GM18861 (cell line): ENCODE data around the gene METTL17.
"Not testable (repeated sequence)": the region's sequence is repeated elsewhere in the genome, so short reads cannot be mapped to it uniquely, and the experiment has no call there.

Experiments used
- ATAC-seq: cut with Tn5 transposase; IDR thresholded peaks from one replicate; pipeline ENCODE4 v1.9.1; 2021; ENCODE audit not compliant: unreplicated experiment

METTL17 gene

GRCh38 chr14:20996521-20996920 lies 6.7 kb downstream of the METTL17 start:
- ATAC-seq: no peak

GRCh38 chr14:20997115-20997514 lies 7.3 kb downstream of the METTL17 start:
- no peak for ATAC-seq

- no peak for ATAC-seq
These were observed 7.8 kb downstream of the METTL17 start for GRCh38 chr14:20997564-20997963.

GRCh38 chr14:20998139-20998538 lies 8.4 kb downstream of the METTL17 start:
- ATAC-seq: no peak

- ATAC-seq: no peak
These were observed 9.0 kb downstream of the METTL17 start, which contains the start of gene SLC39A2 for GRCh38 chr14:20998674-20999366. TSS of gene SLC39A2 (plus strand) at chr14:20999293. CDS start at chr14:20999447, 154 bp downstream.

GRCh38 chr14:20999591-20999990 lies 9.8 kb downstream of the METTL17 start:
- no peak for ATAC-seq

GRCh38 chr14:21001218-21001617 lies 11.4 kb downstream of the METTL17 start:
- no peak for ATAC-seq

- no peak for ATAC-seq
These were observed 14.1 kb downstream of the METTL17 start for GRCh38 chr14:21003788-21004346.

- ATAC-seq: not testable (repeated sequence)
These were observed 19.9 kb downstream of the METTL17 start for GRCh38 chr14:21009721-21010120.

- ATAC-seq: no peak
These were observed 21.4 kb downstream of the METTL17 start for GRCh38 chr14:21011136-21011535.

GRCh38 chr14:21014761-21015190 lies 25.0 kb downstream of the METTL17 start:
- ATAC-seq: no peak

- ATAC-seq: no peak
These were observed 25.5 kb downstream of the METTL17 start for GRCh38 chr14:21015312-21015711.

- no peak for ATAC-seq
These were observed 26.8 kb downstream of the METTL17 start for GRCh38 chr14:21016413-21017190.

- no peak for ATAC-seq
These were observed 27.9 kb downstream of the METTL17 start for GRCh38 chr14:21017528-21018245.

- no peak for ATAC-seq
These were observed 28.5 kb downstream of the METTL17 start for GRCh38 chr14:21018286-21018685.

- no peak for ATAC-seq
These were observed 29.0 kb downstream of the METTL17 start for GRCh38 chr14:21018781-21019180.

- no peak for ATAC-seq
These were observed 29.6 kb downstream of the METTL17 start for GRCh38 chr14:21019366-21019765.

- ATAC-seq: no peak
These were observed 31.3 kb downstream of the METTL17 start for GRCh38 chr14:21020977-21021545.

GRCh38 chr14:21022686-21023085 lies 32.9 kb downstream of the METTL17 start:
- ATAC-seq: no peak

GRCh38 chr14:21023174-21023573 lies 33.4 kb downstream of the METTL17 start:
- ATAC-seq: no peak
